Measurements from ENCODE around the gene GLB1L3.

DNA sequence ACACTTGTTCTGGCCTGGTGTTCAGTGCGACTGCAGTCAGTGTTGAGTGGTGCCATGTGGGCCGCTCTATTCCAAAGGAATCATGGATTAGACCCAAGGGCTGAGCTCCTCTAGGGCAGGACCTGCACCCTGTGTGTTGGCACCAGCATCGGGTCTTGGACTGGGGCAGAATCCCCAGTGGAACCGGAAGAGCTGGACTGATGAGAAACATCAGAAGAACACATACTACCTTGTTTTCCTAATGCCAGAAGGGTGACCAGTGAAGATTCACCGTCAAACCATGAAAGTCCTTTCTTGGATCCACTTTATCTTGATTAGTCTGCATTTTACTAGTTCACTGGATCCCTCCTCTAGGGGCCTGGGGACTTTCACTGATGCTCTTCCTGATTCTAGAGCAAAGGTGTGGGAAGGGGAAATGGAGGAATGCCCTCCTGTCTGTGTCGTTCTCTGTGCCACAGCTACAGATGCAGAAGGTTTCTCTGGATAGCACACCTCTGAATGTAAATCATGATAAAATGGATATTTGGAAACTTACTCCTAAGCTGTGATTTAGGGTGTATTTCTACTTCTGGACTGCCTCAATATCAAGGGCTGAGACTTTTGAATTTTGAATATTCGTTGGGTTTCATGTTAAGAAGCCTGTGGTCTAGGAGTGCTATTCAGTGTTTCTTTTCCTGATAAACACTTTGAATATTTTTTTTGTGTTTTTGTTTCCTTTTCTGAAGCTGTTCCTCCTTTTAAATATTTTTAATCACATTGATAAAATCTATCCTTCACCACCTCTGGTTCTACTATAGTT lies 11.0 kb upstream of the GLB1L3 start:
- TF ChIP-seq, protein P1, sequence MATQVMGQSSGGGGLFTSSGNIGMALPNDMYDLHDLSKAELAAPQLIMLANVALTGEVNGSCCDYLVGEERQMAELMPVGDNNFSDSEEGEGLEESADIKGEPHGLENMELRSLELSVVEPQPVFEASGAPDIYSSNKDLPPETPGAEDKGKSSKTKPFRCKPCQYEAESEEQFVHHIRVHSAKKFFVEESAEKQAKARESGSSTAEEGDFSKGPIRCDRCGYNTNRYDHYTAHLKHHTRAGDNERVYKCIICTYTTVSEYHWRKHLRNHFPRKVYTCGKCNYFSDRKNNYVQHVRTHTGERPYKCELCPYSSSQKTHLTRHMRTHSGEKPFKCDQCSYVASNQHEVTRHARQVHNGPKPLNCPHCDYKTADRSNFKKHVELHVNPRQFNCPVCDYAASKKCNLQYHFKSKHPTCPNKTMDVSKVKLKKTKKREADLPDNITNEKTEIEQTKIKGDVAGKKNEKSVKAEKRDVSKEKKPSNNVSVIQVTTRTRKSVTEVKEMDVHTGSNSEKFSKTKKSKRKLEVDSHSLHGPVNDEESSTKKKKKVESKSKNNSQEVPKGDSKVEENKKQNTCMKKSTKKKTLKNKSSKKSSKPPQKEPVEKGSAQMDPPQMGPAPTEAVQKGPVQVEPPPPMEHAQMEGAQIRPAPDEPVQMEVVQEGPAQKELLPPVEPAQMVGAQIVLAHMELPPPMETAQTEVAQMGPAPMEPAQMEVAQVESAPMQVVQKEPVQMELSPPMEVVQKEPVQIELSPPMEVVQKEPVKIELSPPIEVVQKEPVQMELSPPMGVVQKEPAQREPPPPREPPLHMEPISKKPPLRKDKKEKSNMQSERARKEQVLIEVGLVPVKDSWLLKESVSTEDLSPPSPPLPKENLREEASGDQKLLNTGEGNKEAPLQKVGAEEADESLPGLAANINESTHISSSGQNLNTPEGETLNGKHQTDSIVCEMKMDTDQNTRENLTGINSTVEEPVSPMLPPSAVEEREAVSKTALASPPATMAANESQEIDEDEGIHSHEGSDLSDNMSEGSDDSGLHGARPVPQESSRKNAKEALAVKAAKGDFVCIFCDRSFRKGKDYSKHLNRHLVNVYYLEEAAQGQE (IDR thresholded peaks at IDR 0.05; ENCODE audit: low read depth) = no peak
- TF ChIP-seq FOXM1 (IDR thresholded peaks at IDR 0.05; ENCODE audit: borderline replicate concordance, low read depth) (no peak), TCF12 (IDR thresholded peaks at IDR 0.05; ENCODE audit: low read depth) (no peak), EP300 (IDR thresholded peaks at IDR 0.05; ENCODE audit: borderline replicate concordance) (no peak), YY1 (IDR thresholded peaks at IDR 0.05; ENCODE audit: low read depth) (no peak), TAF1 (IDR thresholded peaks at IDR 0.05; ENCODE audit: low read depth) (no peak), TEAD4 (IDR thresholded peaks at IDR 0.05) (no peak), RAD21 (IDR thresholded peaks at IDR 0.05; ENCODE audit: low read depth) (no peak), CREB1 (IDR thresholded peaks at IDR 0.05; ENCODE audit: low read depth) (no peak), ZBTB7A (IDR thresholded peaks at IDR 0.05; ENCODE audit: low read depth) (no peak), MAX (IDR thresholded peaks at IDR 0.05) (no peak), NFIC (IDR thresholded peaks at IDR 0.05) (no peak), CEBPB (IDR thresholded peaks at IDR 0.05) (no peak)
- TF ChIP-seq, protein P2, sequence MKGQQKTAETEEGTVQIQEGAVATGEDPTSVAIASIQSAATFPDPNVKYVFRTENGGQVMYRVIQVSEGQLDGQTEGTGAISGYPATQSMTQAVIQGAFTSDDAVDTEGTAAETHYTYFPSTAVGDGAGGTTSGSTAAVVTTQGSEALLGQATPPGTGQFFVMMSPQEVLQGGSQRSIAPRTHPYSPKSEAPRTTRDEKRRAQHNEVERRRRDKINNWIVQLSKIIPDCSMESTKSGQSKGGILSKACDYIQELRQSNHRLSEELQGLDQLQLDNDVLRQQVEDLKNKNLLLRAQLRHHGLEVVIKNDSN (IDR thresholded peaks at IDR 0.05) = no peak

Data from Ishikawa (cell line).